HG03457 (cell line): Measurements from ENCODE around the gene TPST2.

Experiments used
- ATAC-seq: cut with Tn5 transposase; IDR thresholded peaks from one replicate; pipeline ENCODE4 v1.9.1; 2021; ENCODE audit warnings: moderate number of reproducible peaks; ENCODE audit not compliant: unreplicated experiment

TPST2 gene

DNA sequence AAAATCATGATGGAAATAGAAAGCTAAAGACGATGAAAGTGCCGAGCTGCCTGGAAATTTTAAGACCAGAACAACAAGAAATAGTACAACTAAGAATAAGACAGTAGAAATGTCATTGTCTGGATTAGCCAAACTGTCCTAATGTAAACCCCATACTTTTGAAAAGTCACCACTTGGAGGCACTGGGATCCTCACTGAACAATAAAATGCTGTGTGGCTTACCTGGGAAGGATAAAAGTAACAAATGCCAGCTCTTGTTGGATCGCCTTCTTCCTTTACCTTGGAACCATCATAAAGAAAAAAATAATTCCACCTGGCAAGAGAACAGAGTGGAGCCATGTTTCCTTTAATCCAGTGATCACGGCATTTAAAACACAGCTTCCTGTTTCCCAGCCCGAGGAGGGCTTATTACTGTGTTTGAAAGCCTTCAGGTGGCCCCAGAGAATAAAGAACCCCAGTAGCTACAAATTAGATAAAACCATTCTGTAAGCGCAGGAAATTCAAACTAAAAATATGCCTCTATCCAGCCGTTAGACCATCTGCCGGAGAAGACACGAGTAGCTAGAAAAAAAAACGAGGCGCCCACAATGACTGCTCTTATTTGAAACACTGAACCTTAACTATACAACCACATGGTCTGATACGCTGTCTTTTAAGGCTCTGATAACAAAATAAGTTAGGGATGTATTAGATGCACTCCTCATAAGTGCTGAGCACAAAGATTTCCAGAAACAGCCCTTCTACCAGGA lies 110.7 kb downstream of the TPST2 start:
- ATAC-seq: no peak

DNA sequence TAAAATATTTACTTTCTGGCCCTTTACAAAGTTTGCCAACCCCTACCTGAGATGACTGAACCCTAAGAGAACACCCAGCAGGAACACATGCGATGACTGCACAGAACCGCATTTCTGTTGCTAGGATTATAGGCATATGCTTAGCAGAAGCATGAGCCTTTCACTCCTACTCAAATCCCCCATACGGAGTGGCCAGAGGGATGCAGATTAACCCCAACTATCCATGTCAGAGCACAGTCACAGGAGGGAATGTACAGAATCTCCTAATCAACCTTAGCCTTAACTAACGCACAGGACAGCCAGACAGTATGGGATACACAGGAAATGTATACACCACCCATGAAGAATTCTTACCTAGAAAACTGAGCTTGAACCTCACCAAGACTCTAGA lies 112.6 kb downstream of the TPST2 start:
- ATAC-seq: no peak

DNA sequence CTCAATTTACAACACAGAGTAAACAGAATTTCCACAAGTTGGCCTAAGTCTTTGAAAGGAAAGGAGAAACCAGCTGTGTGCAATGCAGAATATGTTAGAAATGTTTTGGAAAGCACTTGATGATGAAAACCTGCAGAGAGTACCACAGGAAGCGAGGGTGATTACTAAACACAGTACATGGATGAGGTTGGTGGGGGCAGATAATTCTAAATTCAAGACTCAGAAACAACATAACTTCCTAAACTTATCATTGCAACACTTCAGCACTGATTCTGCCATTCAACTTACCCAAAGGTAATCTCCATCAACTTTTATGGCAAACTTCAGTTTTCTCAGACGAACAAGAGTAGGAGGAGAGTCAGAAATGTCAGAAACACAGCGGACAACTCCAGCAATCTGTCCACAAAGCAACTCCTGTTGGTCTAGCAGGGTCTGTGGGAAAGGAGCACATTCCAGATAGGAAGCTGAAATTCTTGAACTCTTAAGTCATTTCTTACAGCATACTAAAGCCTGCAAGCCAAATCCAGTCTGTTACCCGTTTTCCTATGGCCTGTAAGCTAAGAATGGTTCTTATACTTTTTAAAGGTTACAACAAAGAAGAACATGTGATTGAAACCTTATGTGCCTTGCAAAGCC lies 113.1 kb downstream of the TPST2 start:
- no peak for ATAC-seq

DNA sequence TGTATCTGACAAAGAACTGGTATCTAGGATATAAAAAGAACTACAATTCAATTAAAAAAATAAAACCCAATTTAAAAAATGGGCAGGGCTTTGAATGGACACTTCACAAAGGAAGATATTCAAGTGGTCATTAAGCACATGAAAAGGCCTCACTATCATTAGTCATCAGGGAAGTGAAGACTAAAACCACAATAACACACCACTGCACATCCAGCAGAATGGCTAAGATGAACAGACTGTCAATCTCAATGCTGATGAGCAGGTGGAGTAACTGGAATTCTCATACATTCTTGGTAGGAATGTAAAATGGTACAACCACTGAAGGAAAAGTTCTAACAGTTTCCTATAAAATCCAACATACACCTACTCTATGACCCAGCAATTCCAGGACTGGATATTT lies 115.2 kb downstream of the TPST2 start:
- ATAC-seq: no peak
